ENCODE measurements around the gene PRKCH. TPM values are rescaled to one million over a fixed set of nuclear protein-coding genes. Genes with fewer than 3 reads are reported as not detected.
A peak's percentile ranks its signal among the peaks of the same experiment; 100 is the strongest.

Gene PRKCH
- total and polyA plus RNA-seq, 2 of the 13 experiments (the other 11 are each of a cell fraction or from before 2014, with no cell fraction given), result 0.48 to 1.3 TPM

DNA sequence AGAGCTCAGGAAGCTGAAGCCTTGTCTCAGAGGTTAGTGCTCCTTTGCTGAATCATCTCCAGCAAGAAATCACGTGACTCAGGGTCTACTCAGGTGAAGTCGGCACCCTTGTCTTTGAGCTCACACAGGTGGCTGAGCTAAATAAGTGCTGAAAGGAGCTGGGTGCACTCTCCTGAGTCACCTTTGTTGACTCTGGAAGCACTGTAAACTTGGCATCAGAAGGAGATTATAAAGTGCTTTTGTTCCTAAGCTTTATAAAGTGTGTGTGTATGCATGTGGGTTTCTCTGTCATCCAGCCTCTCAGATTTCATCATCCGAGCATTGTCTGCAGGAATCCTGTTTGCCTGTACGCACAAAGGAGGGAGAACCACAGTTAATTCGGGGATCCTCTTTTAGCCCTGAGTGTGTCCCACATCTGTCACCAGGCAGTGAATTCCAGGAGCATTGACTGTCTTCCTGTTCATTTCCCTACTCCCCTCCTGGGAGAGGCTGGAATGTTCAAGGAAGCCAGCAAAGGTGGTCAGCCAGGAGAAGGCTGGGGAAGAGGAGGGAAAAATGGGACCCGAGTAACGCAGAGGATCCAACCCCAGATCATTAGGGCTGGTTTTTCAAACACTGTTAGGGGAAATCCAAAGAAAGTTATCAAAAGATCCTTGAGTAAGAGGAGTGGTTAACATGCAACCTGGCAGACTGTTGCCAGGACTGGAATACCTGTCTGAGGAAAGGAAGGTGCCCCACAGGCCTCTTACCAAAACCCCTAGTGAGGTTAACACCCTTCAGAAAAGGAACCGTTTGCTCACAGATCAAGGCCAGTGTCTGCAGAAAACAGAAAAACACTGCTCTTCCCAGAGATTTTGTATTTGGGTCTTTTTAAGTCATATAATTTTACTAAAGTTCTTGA is 216.4 kb downstream of the PRKCH start (continued):
- TF ChIP-seq, protein P1, sequence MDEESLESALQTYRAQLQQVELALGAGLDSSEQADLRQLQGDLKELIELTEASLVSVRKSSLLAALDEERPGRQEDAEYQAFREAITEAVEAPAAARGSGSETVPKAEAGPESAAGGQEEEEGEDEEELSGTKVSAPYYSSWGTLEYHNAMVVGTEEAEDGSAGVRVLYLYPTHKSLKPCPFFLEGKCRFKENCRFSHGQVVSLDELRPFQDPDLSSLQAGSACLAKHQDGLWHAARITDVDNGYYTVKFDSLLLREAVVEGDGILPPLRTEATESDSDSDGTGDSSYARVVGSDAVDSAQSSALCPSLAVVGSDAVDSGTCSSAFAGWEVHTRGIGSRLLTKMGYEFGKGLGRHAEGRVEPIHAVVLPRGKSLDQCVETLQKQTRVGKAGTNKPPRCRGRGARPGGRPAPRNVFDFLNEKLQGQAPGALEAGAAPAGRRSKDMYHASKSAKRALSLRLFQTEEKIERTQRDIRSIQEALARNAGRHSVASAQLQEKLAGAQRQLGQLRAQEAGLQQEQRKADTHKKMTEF (CRISPR knock-in tag; IDR thresholded peaks at IDR 0.05), result peak; percentile 95
- no peak for TF ChIP-seq ESRRA (CRISPR knock-in tag; IDR thresholded peaks at IDR 0.05; ENCODE audit: low read depth)
- no peak for TF ChIP-seq ZNF615 (CRISPR knock-in tag; IDR thresholded peaks at IDR 0.05; ENCODE audit: borderline replicate concordance)
- TF ChIP-seq POGZ (CRISPR knock-in tag; IDR thresholded peaks at IDR 0.05), result peak; percentile 67; the same call in 1 of the 2 replicates
- TF ChIP-seq SMAD1 (CRISPR knock-in tag; IDR thresholded peaks at IDR 0.05; ENCODE audit: borderline replicate concordance, low read depth), result no peak
- no peak for TF ChIP-seq ZNF446 (CRISPR knock-in tag; IDR thresholded peaks at IDR 0.05)
- peak; percentile 28; the same call in 1 of the 2 replicates for TF ChIP-seq ZNF747 (CRISPR knock-in tag; IDR thresholded peaks at IDR 0.05; ENCODE audit: borderline replicate concordance)
- TF ChIP-seq, protein P2, sequence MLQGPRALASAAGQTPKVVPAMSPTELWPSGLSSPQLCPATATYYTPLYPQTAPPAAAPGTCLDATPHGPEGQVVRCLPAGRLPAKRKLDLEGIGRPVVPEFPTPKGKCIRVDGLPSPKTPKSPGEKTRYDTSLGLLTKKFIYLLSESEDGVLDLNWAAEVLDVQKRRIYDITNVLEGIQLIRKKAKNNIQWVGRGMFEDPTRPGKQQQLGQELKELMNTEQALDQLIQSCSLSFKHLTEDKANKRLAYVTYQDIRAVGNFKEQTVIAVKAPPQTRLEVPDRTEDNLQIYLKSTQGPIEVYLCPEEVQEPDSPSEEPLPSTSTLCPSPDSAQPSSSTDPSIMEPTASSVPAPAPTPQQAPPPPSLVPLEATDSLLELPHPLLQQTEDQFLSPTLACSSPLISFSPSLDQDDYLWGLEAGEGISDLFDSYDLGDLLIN (CRISPR knock-in tag; IDR thresholded peaks at IDR 0.05; ENCODE audit: borderline replicate concordance), result no peak
- TF ChIP-seq HNRNPLL (IDR thresholded peaks at IDR 0.05; ENCODE audit: low read depth, low read length, poor library complexity, severe bottlenecking), result no peak
- TF ChIP-seq, protein P3, sequence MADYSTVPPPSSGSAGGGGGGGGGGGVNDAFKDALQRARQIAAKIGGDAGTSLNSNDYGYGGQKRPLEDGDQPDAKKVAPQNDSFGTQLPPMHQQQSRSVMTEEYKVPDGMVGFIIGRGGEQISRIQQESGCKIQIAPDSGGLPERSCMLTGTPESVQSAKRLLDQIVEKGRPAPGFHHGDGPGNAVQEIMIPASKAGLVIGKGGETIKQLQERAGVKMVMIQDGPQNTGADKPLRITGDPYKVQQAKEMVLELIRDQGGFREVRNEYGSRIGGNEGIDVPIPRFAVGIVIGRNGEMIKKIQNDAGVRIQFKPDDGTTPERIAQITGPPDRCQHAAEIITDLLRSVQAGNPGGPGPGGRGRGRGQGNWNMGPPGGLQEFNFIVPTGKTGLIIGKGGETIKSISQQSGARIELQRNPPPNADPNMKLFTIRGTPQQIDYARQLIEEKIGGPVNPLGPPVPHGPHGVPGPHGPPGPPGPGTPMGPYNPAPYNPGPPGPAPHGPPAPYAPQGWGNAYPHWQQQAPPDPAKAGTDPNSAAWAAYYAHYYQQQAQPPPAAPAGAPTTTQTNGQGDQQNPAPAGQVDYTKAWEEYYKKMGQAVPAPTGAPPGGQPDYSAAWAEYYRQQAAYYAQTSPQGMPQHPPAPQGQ (CRISPR knock-in tag; IDR thresholded peaks at IDR 0.05; ENCODE audit: borderline replicate concordance), result no peak
- TF ChIP-seq HCFC1 (IDR thresholded peaks at IDR 0.05; ENCODE audit: low read depth, low read length), result no peak
- TF ChIP-seq ZNF720 (CRISPR knock-in tag; IDR thresholded peaks at IDR 0.05), result no peak
- no peak for TF ChIP-seq ZNF12 (CRISPR knock-in tag; IDR thresholded peaks at IDR 0.05)
- peak; percentile 80 for TF ChIP-seq SKI (IDR thresholded peaks at IDR 0.05; ENCODE audit: partially characterized antibody)
- TF ChIP-seq CENPX (CRISPR knock-in tag; IDR thresholded peaks at IDR 0.05), result no peak
- TF ChIP-seq ZNF644 (CRISPR knock-in tag; IDR thresholded peaks at IDR 0.05; ENCODE audit: low read depth), result no peak
- TF ChIP-seq, protein P4, sequence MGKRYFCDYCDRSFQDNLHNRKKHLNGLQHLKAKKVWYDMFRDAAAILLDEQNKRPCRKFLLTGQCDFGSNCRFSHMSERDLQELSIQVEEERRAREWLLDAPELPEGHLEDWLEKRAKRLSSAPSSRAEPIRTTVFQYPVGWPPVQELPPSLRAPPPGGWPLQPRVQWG (CRISPR knock-in tag; IDR thresholded peaks at IDR 0.05; ENCODE audit: borderline replicate concordance, low read depth), result no peak
- peak; percentile 70; the same call in 1 of the 2 replicates for TF ChIP-seq KLF11 (CRISPR knock-in tag; IDR thresholded peaks at IDR 0.05)
- no peak for TF ChIP-seq ZNF138 (CRISPR knock-in tag; IDR thresholded peaks at IDR 0.05; ENCODE audit: low read depth)
- TF ChIP-seq KLF9 (CRISPR knock-in tag; IDR thresholded peaks at IDR 0.05; ENCODE audit: low read depth), result no peak
- TF ChIP-seq ZNF274 (CRISPR knock-in tag; IDR thresholded peaks at IDR 0.05), result 0 out of 2 replicates have a peak, but pooled peaks have one; percentile 38
- TF ChIP-seq MED13 (CRISPR knock-in tag; IDR thresholded peaks at IDR 0.05), result no peak; the same call in 1 of the 2 replicates
- no peak for TF ChIP-seq PTBP1 (IDR thresholded peaks at IDR 0.05; ENCODE audit: low read depth, low read length, poor library complexity, severe bottlenecking)
